A549 (cell line): Measurements from ENCODE around the gene LDLRAD4. TPM values are rescaled to one million over a fixed set of nuclear protein-coding genes. Genes with fewer than 3 reads are reported as not detected.

Source experiments
- ATAC-seq, 2 experiments: fragments of 200-7000 bp in 1 of 2; fragments of >200 bp in 1 of 2; cut with Nextera tagmentation in 1 of 2; cut with Tn5 transposase in 1 of 2; 3 replicates each; pipeline versions ENCODE4 v1.8.0 to v1.9.1; 2018 to 2020; ENCODE audit warnings: mild to moderate bottlenecking in 1 of 2, moderate library complexity in 1 of 2
- CTCF ChIA-PET: fragments of 300-600 bp; sonication (Branson Sonifier 250); formaldehyde crosslinking; extraction: SDS; loops from one replicate; lab custom pipeline; 2021; ENCODE audit warnings: antibody characterized with exemption, inconsistent platforms; lab: Yijun Ruan, JAX
- POLR2A ChIA-PET: fragments of 350-600 bp; formaldehyde crosslinking; extraction: SDS; loops from one replicate; lab custom pipeline; 2021; ENCODE audit warnings: antibody characterized with exemption, inconsistent platforms; lab: Yijun Ruan, JAX
- DNase-seq, 2 experiments: peaks; one replicate each; pipeline versions ENCODE4 v3.0.0 to v3.0.0-alpha.2; 2011 to 2016; ENCODE audit warnings: low read depth in 1 of 2, low spot score in 1 of 2
- FAIRE-seq: peaks from 2 replicates; lab custom pipeline; 2011; peaks lifted over from hg19 to GRCh38; lab: Jason Lieb, UNC
- H3K27ac ChIP-seq, 2 experiments: fragments of >200 bp; sonication (Bioruptor Twin); formaldehyde crosslinking; 3 replicates each; pipeline ENCODE4 v1.5.1; 2016 to 2017
- H3K4me1 ChIP-seq: fragments of >200 bp; sonication (Bioruptor Twin); formaldehyde crosslinking; 3 replicates; pipeline ENCODE4 v1.6.1; 2016
- H3K4me2 ChIP-seq: fragments of >200 bp; sonication (Bioruptor Twin); formaldehyde crosslinking; 3 replicates; pipeline ENCODE4 v1.6.1; 2016
- H3K4me3 ChIP-seq: fragments of >200 bp; sonication (Bioruptor Twin); formaldehyde crosslinking; 3 replicates; pipeline ENCODE4 v1.5.1; 2016
- H3K9me3 ChIP-seq: fragments of >200 bp; sonication (Bioruptor Twin); formaldehyde crosslinking; 3 replicates; pipeline ENCODE4 v1.6.1; 2016
- BCL3 ChIP-seq: fragments of >200 bp; sonication (Bioruptor Twin); formaldehyde crosslinking; IDR thresholded peaks from 3 replicates; pipeline ENCODE4 v1.6.1; 2016
- CEBPB ChIP-seq, 2 experiments: fragments of >200 bp in 1 of 2; sonication (Bioruptor Twin) in 1 of 2; formaldehyde crosslinking in 1 of 2; IDR thresholded peaks; 2 replicates each; pipeline ENCODE4 v1.6.1; 2012 to 2016
- CTCF ChIP-seq: fragments of >200 bp; sonication (Bioruptor Twin); formaldehyde crosslinking; IDR thresholded peaks from 3 replicates; pipeline ENCODE4 v1.5.1; 2016
- EHF ChIP-seq: fragments of 250-450 bp; sonication (Bioruptor Pico); IDR thresholded peaks from 2 replicates; pipeline ENCODE4 v1.5.0; 2020; ENCODE audit warnings: mild to moderate bottlenecking
- EHMT2 ChIP-seq: fragments of 200-600 bp; sonication (generic); IDR thresholded peaks from 2 replicates; pipeline ENCODE4 v1.6.1; 2016; ENCODE audit warnings: antibody characterized with exemption, low read depth, mild to moderate bottlenecking, moderate library complexity
- EP300 ChIP-seq, 2 experiments: fragments of >200 bp; sonication (Bioruptor Twin); formaldehyde crosslinking; IDR thresholded peaks; 2 replicates in 1 of 2; 3 replicates in 1 of 2; pipeline ENCODE4 v1.6.1; 2016 to 2017
- FOSB ChIP-seq: fragments of 250-450 bp; sonication (Bioruptor Pico); IDR thresholded peaks from 2 replicates; pipeline ENCODE4 v1.5.0; 2020; ENCODE audit warnings: mild to moderate bottlenecking, moderate library complexity
- GATA3 ChIP-seq: IDR thresholded peaks from 2 replicates; pipeline ENCODE4 v1.6.1; 2012; ENCODE audit warnings: borderline replicate concordance
- HOXA7 ChIP-seq: fragments of 250-450 bp; sonication (Bioruptor Pico); IDR thresholded peaks from 2 replicates; pipeline ENCODE4 v1.5.0; 2020; ENCODE audit warnings: mild to moderate bottlenecking, moderate library complexity
- JUN ChIP-seq, 2 experiments: fragments of >200 bp; sonication (Bioruptor Twin); formaldehyde crosslinking; IDR thresholded peaks; 2 replicates in 1 of 2; 3 replicates in 1 of 2; pipeline ENCODE4 v1.6.1; 2016 to 2017
- JUNB ChIP-seq: fragments of >200 bp; sonication (Bioruptor Twin); formaldehyde crosslinking; IDR thresholded peaks from 2 replicates; pipeline ENCODE4 v1.6.1; 2016
- MAFK ChIP-seq: fragments of 450-650 bp; IDR thresholded peaks from 2 replicates; pipeline ENCODE4 v1.6.1; 2014; ENCODE audit not compliant: partially characterized antibody
- NFE2L2 ChIP-seq: fragments of 150-350 bp; conservative IDR thresholded peaks from 2 replicates; pipeline ENCODE4 v1.6.1; 2014; ENCODE audit warnings: low read length
- PHF8 ChIP-seq: fragments of 200-600 bp; sonication (generic); IDR thresholded peaks from 2 replicates; pipeline ENCODE4 v1.6.1; 2016; ENCODE audit warnings: low read depth, mild to moderate bottlenecking, antibody characterized with exemption, moderate library complexity, borderline replicate concordance
- POLR2AphosphoS2 ChIP-seq: conservative IDR thresholded peaks from 2 replicates; pipeline ENCODE4 v1.6.1; 2012; ENCODE audit warnings: low read length, improper control_type of control experiment, inconsistent platforms
- RCOR1 ChIP-seq: fragments of 150-350 bp; IDR thresholded peaks from 2 replicates; pipeline ENCODE4 v1.6.1; 2014; ENCODE audit warnings: antibody characterized with exemption, low read length, low read depth
- REST ChIP-seq: fragments of 200-600 bp; sonication (generic); IDR thresholded peaks from 2 replicates; pipeline ENCODE4 v1.6.1; 2016; ENCODE audit warnings: antibody characterized with exemption, mild to moderate bottlenecking, moderate library complexity
- RFX5 ChIP-seq: fragments of 450-650 bp; IDR thresholded peaks from 2 replicates; pipeline ENCODE4 v1.7.1; 2014; ENCODE audit warnings: antibody characterized with exemption, mild to moderate bottlenecking, moderate library complexity
- RNF2 ChIP-seq: fragments of 200-600 bp; sonication (generic); IDR thresholded peaks from 2 replicates; pipeline ENCODE4 v1.6.1; 2016; ENCODE audit warnings: low read depth, mild to moderate bottlenecking, antibody characterized with exemption, moderate library complexity, borderline replicate concordance
- SREBF2 ChIP-seq: fragments of 450-650 bp; IDR thresholded peaks from 2 replicates; pipeline ENCODE4 v1.6.1; 2014; ENCODE audit warnings: mild to moderate bottlenecking, moderate library complexity
- TP53 ChIP-seq: fragments of 250-450 bp; sonication (Bioruptor Pico); IDR thresholded peaks from 2 replicates; pipeline ENCODE4 v1.5.0; 2021; ENCODE audit warnings: mild to moderate bottlenecking, moderate library complexity
- ZC3H11A ChIP-seq: fragments of 450-650 bp; IDR thresholded peaks from 2 replicates; pipeline ENCODE4 v1.6.1; 2014; ENCODE audit warnings: antibody characterized with exemption, mild to moderate bottlenecking
- ZFP36 ChIP-seq: fragments of 450-650 bp; IDR thresholded peaks from 2 replicates; pipeline ENCODE4 v1.6.1; 2014; ENCODE audit warnings: borderline replicate concordance; ENCODE audit not compliant: partially characterized antibody
- ZNF302 ChIP-seq: fragments of 250-450 bp; sonication (Bioruptor Pico); IDR thresholded peaks from 2 replicates; pipeline ENCODE4 v1.9.0; 2021; ENCODE audit warnings: inconsistent platforms, mild to moderate bottlenecking, moderate library complexity
- WGBS: methylation state at CpG from one replicate; pipeline ENCODE4 v1.1.6; 2017; ENCODE audit errors: missing lambda C conversion rate; 5-methylcytosine and 5-hydroxymethylcytosine counted together
- polyA plus RNA-seq, 4 experiments: library from polyadenylated mRNA; depleted of rRNA in 3 of 4; stranded (reverse); fragments of >200 nt; fragmentation: RNase III in 1 of 4; extraction: RNeasy Plus Mini Kit Qiagen cat#74134 plus additional on column Dnase treatment in 1 of 4; gene quantifications; 2 replicates in 3 of 4; 3 replicates in 1 of 4; pipeline ENCODE4 v1.2.3, GENCODE V29; 2011 to 2017

Gene LDLRAD4
- polyA plus RNA-seq, 2 of the 4 experiments (the other 2 are of a cell fraction) = 5.2 to 7.6 TPM

- 74% methylated on average over 2 of the region's 2 CpGs for WGBS
- FAIRE-seq = no peak
- CTCF ChIA-PET = no interaction called here
- H3K4me1 ChIP-seq = no peaks in the 10 kb centered on the region
- no peak overlapping the region for H3K4me2 ChIP-seq
- DNase-seq = no peak
- no peak overlapping the region for H3K4me3 ChIP-seq
- H3K9me3 ChIP-seq = no peaks in the 10 kb centered on the region
- H3K27ac ChIP-seq = no peak overlapping the region
- TF ChIP-seq ZC3H11A (no peak), JUNB (no peak), PHF8 (no peak), POLR2AphosphoS2 (no peak), RNF2 (no peak), JUN (IDR thresholded peaks at IDR 0.05) (no peak), GATA3 (no peak), EHF (CRISPR knock-in tag) (no peak), ZNF302 (CRISPR knock-in tag) (no peak), HOXA7 (CRISPR knock-in tag) (no peak), NFE2L2 (no peak), RFX5 (no peak), SREBF2 (no peak)
- POLR2A ChIA-PET = no interaction called here
- ATAC-seq = no peak
Measured at GRCh38 chr18:13362607-13363006, 144.0 kb downstream of the LDLRAD4 start.

- POLR2A ChIA-PET = no interaction called here
- FAIRE-seq (no peak), DNase-seq (no peak), ATAC-seq (no peak)
- 67% methylated on average over 4 of the region's 4 CpGs for WGBS
- no peaks in the 10 kb centered on the region for H3K9me3 ChIP-seq
- TF ChIP-seq PHF8 (no peak), EHMT2 (no peak), EP300 (IDR thresholded peaks at IDR 0.05) (no peak), FOSB (CRISPR knock-in tag) (no peak), RNF2 (no peak), POLR2AphosphoS2 (no peak), CEBPB (IDR thresholded peaks at IDR 0.05) (no peak), TP53 (no peak), RCOR1 (no peak), MAFK (no peak), BCL3 (no peak), CTCF (no peak), REST (no peak), ZFP36 (no peak)
- no peak overlapping the region for H3K4me2 ChIP-seq
- no peak overlapping the region for H3K27ac ChIP-seq
- no peaks in the 10 kb centered on the region for H3K4me1 ChIP-seq
- CTCF ChIA-PET = no interaction called here
- no peak overlapping the region for H3K4me3 ChIP-seq
Measured at GRCh38 chr18:13363359-13363758, 144.8 kb downstream of the LDLRAD4 start.
